Midbrain (tissue), 1 donor: ENCODE results near the gene FCGR1A.
"Not testable (repeated sequence)": the region's sequence is repeated elsewhere in the genome, so short reads cannot be mapped to it uniquely, and the experiment has no call there.

Experiments used
- DNase-seq: peaks from one replicate; lab custom pipeline; 2025; lab: John Stamatoyannopoulos, UW

FCGR1A gene

GRCh38 chr1:149782600-149782999 is at the start of gene FCGR1A:
TSS of gene FCGR1A (plus strand) at chr1:149782694. CDS start at chr1:149782744, 50 bp downstream.
- not testable (repeated sequence) for DNase-seq

DNA sequence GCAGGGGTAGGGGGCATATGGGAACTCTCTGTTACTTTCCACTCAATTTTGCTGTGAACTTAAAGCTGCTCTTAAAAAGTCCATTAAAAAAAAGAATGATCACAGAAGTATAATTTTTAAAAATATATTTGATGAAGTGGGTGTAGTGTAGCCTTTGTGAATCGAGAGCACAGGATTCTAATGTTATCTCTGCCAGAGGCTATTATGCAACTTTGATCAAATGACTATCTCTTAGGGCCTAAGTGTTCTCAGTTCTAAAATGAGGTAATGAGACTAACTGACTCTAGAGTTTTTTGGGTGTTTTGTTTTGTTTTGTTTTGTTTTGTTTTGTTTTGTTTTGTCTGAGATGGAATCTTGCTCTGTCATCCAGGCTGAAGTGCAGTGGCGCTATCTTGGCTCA is 49.7 kb upstream of the FCGR1A start:
- DNase-seq, result not testable (repeated sequence)

- not testable (repeated sequence) for DNase-seq
Observed at GRCh38 chr1:149734692-149735091, 47.8 kb upstream of the FCGR1A start.

DNA sequence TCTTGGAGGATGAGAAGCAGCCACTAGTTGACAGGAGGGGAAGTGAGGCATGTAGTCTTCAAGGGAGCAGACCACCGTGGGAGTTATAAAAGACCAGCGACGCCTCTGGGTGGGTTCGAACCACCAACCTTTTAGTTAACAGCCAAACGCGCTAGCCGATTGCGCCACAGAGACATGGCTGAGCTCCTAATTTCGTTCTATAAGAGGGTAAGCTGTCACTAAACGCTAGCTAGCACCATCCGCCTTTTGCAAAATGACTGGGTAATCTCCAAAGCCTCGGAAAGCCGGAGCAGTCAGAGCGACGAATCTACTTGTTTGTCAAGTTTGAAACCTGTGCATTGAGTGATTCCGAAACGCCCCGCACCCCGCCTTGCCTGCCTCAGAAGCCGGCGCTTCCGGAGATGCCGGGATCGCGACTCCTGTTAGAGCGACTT is 42.3 kb upstream of the FCGR1A start:
- not testable (repeated sequence) for DNase-seq

- DNase-seq, result not testable (repeated sequence)
Observed at GRCh38 chr1:149740590-149741230, 41.8 kb upstream of the FCGR1A start.

- DNase-seq, result not testable (repeated sequence)
Observed at GRCh38 chr1:149741914-149742313, 40.6 kb upstream of the FCGR1A start.

GRCh38 chr1:149746463-149747356 is 35.8 kb upstream of the FCGR1A start:
- not testable (repeated sequence) for DNase-seq

- not testable (repeated sequence) for DNase-seq
Observed at GRCh38 chr1:149747359-149748143, 34.9 kb upstream of the FCGR1A start.

DNA sequence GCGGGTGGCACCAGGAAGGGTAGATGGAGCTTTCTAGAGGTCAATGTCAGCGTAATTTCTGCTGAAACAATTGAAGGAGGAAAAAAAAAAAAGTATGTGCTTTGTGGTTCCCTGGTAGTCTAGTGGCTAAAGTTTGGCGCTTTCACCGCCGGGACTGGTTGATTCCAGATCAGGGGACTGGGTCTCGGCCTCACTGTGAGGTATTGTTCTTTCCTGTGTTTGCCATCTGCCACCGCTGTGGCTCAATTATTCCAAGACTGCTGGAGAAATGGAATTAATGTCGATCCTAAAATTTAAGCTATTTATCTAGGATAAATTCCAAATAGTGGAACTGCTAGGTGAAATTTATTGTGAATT is 34.4 kb upstream of the FCGR1A start:
- DNase-seq, result not testable (repeated sequence)

- not testable (repeated sequence) for DNase-seq
Observed at GRCh38 chr1:149750562-149750961, 31.9 kb upstream of the FCGR1A start.

DNA sequence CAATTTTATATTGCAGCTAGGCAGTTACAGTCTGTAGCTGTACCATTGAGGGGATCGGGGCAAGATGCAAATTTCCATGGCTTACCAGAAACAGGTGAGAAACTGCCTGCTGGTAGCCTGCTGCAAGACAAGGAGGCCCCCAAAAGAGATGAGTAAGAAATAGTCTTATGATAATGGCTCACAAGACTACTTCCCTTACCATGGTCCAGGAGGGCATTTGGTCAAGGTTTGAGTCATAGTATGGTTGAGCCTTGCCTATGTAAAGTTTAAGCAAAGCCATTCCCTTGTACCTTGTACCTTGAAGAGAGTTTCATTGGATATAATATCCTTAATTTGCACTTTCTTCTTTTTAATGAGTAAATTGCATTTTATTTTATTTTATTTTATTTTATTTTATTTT is 30.3 kb upstream of the FCGR1A start:
- DNase-seq, result not testable (repeated sequence)

DNA sequence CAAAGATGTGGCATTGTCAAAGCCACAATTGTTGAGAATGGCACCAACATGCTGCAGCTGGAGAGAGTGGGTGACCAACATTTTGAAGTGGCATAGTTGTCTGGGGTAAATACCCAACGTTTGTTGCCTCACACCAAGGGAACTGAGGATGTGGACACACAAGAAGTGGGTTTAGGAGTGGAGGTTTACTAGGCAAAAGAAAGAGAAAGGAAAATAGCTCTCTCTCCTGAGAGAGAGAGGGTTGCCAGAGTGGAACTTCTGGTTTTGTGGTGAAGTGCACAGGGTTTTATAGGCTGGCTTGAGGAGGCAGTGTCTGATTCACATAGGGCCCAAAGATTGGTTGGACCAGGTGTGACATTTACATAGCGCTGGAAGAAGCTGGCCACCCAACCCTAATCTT is 29.0 kb upstream of the FCGR1A start:
- not testable (repeated sequence) for DNase-seq

DNA sequence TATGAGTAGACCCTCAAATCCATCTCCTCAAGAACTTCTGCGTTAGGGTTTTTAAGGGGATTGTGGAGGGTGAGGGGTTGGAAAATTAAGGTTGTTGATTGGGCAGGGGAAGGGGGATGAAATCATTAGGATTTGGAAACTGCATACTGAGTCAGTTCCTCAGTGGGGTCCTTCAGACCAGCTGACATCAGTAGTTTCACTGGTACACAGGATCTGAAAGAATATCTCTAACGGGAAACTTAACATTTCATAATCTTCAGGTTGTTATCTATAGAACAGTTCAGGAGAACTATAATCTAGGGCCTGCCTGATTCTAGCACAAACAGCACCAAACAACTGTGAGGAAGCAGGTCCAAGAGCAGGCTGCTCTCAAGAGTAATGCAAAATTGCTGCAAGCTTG is 27.2 kb upstream of the FCGR1A start:
- DNase-seq, result not testable (repeated sequence)

DNA sequence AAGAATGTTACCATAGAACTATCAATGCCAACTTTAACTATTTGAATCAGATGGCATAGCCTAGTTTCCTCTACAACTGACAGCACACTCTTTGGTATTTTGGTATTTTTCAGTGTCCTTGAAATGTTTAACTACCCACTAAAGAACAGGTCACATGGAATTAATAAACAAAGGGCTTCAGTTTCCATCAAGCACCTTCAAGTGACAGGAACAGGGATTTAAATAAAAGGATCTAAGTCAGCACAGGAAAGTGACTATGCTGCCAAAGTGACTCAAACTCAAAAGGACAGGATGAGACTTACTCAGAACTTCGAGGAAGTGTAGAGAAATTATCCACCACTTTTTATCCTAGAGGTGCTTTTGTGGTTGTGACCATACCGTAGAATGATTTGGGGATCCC is 20.2 kb upstream of the FCGR1A start:
- not testable (repeated sequence) for DNase-seq

GRCh38 chr1:149764087-149764800 is 18.2 kb upstream of the FCGR1A start:
- not testable (repeated sequence) for DNase-seq

DNA sequence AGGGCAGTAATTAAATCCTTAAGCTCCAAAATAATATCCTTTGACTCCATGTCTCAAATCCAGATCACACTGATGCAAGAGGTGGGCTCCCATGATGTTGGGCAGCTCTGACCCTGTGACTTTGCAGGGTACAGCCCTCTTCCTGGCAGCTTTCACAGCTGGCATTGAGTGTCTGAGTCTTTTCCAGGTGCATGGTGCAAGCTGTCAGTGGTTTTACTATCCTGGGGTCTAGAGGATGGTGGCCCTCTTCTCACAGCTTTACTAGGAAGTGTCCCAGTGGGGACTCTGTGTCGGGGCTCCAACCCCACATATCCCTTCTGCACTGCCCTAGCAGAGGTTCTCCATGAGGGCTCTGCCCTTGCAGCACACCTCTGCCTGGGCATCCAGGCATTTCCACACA is 16.3 kb upstream of the FCGR1A start:
- DNase-seq, result not testable (repeated sequence)

DNA sequence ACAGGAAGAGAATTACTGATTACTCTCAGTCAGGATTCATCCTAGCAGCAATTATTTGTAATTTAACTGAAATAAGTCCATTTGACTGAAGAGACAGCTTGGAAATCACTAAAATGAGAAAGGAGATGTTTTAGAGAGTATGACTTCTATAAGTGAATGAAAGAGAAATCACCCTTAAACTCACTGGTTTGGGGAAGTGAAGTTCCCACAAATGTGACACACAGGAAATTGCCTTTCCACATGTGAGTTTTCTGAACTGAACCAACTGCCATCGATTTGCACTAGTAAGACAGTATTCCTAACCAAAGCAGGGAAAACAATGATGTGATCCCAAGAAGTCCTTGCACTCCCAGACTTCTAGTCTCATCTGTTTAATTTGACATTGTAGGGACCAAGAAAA is 13.3 kb upstream of the FCGR1A start:
- not testable (repeated sequence) for DNase-seq

GRCh38 chr1:149770661-149771060 is 11.8 kb upstream of the FCGR1A start:
- DNase-seq, result not testable (repeated sequence)

- not testable (repeated sequence) for DNase-seq
Observed at GRCh38 chr1:149771653-149772425, 10.7 kb upstream of the FCGR1A start.

DNA sequence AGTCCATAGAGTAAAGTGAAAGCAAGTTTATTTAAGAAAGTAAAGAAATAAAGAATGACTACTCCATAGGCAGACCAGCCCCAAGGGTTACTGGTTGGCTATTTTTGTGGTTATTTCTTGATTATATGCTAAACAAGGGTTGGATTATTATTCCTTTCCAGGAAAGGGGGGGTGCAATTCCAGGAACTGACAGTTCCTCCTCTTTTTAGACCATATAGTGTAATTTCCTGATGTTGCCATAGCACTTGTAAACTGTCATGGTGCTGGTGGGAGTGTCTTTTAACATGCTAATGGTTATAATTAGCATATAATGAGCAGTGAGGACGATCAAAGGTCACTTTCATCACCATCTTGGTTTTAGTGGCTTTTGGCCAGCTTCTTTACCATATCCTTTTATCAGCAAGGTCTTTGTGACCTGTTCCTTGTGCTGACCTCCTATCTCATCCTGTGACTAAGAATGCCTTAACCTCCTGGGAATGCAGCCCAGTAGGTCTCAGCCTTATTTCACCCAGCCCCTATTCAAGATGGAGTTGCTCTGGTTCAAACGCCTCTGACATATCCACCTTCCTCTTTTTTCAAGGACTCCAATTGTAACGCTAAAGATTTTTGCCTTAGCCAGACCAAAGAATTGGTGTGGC is 6.9 kb upstream of the FCGR1A start:
- not testable (repeated sequence) for DNase-seq
